Activated CD4-positive, CD25-positive, alpha-beta regulatory T cell treated with anti-CD3 and anti-CD28 coated beads, Interleukin-2, amount 50 U/mL, for 16 hours (primary cell): Measurements from ENCODE around the gene TNK1.

Experiments
- DNase-seq: peaks from one replicate; pipeline ENCODE4 v3.0.0-alpha.2; 2020; ENCODE audit warnings: low read depth, low spot score

The TNK1 gene

GRCh38 chr17:7391307-7391706, 10.4 kb downstream of the TNK1 start:
- no peak for DNase-seq

DNA sequence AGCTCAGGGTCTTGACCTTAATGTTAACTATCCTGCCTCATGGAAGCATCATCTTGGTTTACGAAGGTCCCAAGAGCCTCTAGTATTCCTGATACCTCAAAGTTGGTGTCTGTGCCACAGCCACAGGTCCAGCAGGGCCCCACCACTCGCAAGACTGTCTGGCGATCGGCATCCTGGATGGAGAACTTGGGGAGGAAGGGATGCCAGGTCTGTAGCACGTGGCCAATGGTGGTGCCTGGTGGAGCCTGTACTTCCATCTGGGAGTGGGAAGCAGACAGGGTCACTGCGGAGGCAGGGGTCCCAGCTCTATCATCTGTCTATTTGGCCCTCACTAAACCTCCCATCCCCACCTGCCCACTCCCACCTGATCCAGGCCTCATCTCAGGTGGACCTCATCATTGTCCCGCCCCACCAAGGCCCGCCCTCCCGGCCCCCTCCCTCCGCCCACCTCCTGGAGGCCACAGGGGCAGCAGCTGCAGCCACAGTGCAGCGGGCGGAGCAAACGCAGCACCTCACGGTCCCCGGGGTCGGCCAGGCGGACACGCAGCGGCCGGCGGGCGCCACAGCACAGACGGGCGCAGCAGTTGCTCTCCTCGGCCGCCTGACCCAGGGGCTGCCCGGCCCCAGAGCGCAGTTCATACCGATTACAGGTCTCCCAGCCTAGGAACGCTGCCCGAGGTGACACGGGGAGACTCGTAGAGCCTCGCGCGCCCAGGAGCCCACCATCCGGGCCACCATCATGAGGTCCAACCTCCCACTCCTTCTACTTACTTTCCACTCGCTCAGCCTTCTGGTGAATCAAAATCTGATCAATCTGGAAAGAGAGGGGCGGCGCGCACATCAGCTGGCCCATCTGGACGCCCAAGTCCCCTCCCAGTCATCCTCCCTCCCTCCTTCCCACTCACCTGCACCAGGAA, 12.1 kb downstream of the TNK1 start:
- no peak for DNase-seq

- DNase-seq, result no peak
Measured at GRCh38 chr17:7393613-7394451, 12.9 kb downstream of the TNK1 start.

- DNase-seq, result peak; percentile 62
Measured at GRCh38 chr17:7394452-7395191, 13.7 kb downstream of the TNK1 start, which contains the start of gene PLSCR3. PLSCR3 (minus strand) TSS chr17:7394525; CDS start chr17:7394110, 415 bp downstream.

GRCh38 chr17:7396147-7396546, 15.3 kb downstream of the TNK1 start:
- no peak for DNase-seq

- no peak for DNase-seq
Measured at GRCh38 chr17:7398612-7399011, 17.7 kb downstream of the TNK1 start.

DNA sequence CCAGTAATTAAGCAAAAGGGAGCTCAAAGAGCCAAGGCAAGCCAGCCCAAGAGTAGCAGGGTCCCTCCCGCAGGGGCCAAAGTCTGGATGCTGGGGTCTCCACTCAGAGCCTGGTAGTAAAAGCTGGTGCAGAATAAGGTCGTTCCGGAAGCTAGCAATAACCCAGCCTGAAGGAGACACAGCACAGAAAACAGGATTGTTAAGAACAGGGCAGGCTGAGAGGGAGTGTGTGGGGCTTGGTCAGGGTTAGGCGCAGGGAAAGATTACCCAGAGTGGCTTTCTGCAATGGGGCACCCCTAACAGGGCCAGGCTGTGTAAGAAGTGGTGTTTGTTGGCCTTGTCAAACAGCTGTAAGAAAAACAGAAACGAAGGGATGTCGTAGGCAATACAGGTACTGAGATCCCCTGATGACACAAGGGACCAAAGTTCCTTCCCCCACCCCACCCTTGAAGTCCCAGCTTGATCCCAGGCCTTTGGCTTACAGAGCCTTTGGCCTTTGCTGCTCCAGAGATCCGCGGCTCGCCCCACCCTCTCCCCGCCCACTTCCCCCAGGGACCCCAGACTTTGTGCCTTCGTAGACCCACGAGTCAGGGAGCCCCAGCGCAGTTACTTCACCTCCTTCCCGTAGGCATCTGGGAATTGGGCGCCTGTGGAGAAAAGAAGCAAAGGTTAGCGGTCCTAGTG, 22.3 kb downstream of the TNK1 start:
- DNase-seq, result no peak

- no peak for DNase-seq
Measured at GRCh38 chr17:7403727-7403976, 22.8 kb downstream of the TNK1 start.

DNA sequence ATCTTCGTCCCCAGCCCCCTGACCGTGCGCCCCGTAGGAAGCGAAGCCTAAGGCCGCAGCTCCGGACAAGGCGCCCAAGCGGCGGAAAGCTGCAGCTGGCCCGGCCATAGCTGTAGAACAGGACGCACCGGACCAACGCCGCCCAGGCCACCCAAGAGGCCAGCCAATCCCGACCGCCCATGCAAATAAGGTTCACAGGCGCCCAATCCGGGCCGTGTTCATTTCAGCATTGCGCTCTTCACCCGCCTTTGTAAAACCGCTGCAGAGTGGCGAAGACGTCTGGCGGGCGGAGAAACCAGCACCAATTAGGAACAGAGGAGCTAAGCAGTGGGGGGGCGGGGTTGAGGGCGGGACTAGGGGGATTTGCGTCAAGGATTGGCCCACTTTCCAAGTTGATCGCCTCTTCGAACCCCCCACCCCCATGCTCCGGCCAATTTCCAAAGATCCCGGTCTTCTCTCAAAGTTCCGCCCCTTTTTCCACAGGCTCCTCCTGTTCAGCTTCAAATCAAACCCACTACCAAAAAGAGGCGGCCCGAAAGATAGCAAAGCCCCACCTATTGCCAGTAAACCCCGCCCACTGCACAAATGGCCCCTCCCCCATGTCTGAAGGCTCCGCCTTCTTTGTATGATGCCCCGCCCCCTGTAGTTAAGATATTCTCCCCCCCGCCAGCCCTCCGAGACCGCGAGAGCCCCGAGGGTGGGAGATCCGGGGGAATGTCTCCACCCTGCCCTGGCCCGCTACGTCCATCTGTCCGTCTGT, 23.3 kb downstream of the TNK1 start, which contains the start of gene TMEM256:
Gene TMEM256, minus strand, starts transcription at position 121 of the 760 bp plus-strand sequence. Its CDS starts 13 bp downstream, at position 108.
- DNase-seq, result peak; percentile 91

DNA sequence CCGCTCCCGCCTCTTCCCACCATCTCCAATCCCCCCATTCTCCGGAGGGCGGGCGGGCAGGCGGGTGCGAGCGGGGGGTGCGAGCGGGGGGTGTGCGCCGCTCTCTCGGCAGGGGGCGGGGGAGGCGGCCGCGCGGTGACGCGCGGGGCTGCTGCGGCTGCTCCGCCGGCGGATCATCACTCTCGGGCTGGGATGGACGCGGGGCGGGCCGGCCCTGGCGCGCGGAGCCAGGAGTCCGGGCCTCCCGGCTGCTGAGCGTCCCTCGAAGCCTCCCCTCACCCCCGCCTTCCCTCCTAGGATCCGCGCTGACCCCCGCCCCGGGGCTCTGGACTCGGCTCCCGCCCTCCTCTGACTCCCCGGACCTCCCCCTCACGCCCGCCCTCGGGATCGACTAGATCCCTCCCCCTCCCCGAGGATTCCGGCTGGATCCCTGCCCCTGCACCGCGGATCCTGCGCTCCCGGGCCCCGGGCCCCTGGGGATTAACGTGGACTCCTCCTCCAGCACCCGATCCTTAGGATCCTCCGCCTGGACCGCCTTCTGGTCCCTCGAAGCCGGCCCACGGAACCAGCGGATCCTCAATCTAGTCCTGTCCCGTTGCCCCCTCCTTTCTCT, 24.0 kb downstream of the TNK1 start:
- peak; percentile 34 for DNase-seq

- DNase-seq, result no peak
Measured at GRCh38 chr17:7405350-7406234, 24.7 kb downstream of the TNK1 start.

DNA sequence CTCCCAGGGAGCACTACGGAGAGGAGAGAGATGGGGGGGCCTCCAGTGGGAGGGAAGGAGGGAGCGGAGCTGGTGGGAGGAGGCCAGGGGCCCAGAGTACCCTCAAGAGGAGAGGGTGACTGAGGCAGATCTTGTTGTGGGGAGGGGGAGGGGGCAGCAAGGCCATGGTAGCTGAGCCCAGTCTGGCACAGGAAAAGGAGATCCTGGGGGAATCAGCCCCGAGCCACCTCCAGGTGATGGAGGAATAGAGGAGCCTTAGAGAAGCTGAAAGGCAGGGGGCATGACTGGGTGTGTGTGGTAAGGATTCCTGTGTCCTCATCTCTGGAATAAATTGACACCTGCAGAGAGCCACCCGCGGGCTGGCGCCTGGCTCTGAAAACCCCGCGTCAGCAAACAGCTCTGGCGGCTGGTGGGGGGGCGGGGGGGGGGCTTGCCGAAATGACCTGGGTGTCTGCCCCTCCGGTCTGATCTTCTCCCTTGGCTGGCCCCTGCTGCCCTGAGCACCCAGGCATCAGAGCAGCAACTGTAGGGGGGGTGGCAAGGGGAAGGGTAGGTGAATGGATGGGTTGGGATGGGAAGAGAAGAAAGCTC, 25.4 kb downstream of the TNK1 start:
- DNase-seq, result no peak

DNA sequence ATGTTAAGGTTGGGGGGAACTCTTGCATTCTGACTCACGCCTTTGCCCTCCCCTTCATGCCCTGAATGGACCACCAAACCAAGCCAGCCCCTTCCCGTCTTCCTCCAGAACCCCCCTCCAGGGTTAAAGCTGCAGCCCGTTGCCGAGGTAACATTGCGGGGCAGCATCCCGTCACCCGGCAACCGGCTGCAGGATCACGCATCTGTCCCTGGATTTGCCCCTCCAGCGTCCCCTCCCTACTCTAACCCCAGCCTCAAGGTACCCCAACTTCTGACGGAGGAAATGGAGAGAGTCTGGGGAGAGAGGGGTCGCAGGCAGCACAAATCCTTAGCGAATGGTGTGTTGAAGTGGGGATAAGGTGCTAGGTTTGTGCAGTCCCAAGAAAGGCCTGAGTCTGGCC, 26.2 kb downstream of the TNK1 start:
- no peak for DNase-seq

DNA sequence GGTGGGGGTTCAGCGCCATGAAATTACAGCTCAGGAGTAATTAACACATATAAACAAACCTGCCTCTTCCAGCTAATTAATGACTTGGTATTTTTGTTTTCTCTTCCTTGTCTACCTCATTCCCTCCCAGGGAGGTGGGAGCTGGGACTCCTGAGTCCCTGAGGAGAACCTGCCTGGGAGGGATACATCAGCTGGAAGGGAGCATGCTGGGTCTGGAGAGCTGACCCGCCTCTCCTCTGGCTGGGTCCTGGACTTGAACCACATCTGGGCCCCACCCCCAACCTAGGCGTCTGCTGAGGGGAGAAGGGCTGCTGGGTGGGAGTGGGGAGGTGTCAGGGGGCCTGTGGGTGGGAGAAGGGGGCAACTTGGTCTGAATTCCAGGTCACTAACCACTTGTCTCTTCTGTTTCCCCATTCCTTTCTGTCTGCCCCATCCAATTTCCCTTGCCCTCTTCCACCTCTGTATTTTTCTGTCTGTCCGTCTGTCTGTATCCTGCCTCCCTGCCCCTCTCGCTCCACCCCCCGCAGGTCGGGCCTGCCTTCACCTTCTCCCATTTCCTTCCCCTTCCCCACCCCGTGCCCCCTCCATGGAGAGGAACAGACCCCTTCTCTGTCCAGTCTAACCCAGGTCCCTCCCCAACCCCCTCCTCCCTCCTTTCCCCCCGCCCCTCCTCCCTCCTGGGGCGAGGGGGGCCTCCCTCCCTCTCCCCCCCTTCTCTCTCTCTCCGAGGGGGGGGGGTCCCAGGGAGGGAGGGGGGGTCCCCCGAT, 26.8 kb downstream of the TNK1 start, which contains the start of gene NLGN2:
Gene NLGN2, plus strand, starts transcription at position 361 of the 767 bp plus-strand sequence. CDS start 411 bp downstream, outside the sequence.
- DNase-seq, result no peak

DNA sequence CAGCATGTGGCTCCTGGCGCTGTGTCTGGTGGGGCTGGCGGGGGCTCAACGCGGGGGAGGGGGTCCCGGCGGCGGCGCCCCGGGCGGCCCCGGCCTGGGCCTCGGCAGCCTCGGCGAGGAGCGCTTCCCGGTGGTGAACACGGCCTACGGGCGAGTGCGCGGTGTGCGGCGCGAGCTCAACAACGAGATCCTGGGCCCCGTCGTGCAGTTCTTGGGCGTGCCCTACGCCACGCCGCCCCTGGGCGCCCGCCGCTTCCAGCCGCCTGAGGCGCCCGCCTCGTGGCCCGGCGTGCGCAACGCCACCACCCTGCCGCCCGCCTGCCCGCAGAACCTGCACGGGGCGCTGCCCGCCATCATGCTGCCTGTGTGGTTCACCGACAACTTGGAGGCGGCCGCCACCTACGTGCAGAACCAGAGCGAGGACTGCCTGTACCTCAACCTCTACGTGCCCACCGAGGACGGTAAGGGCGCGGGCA, 27.4 kb downstream of the TNK1 start:
- DNase-seq, result no peak

DNA sequence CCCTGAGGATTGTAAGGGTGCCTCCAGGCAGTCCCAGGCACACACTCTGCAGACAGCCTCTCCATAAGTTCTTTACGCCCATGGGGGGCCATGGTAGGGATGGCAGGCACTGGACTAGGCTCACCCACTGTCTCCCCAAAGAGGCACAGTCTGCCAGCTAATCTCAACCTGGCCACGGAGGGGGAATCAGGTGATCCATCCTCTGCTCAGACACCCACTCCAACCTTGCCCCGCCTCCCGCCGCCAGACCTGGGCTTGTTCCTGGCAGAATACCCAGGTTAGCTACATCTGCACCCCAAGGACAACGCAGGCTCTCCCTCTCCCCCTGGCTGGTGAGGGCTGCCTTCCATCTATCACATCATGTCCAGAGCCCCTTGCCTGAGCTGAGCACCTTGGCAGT, 28.0 kb downstream of the TNK1 start:
- no peak for DNase-seq

DNA sequence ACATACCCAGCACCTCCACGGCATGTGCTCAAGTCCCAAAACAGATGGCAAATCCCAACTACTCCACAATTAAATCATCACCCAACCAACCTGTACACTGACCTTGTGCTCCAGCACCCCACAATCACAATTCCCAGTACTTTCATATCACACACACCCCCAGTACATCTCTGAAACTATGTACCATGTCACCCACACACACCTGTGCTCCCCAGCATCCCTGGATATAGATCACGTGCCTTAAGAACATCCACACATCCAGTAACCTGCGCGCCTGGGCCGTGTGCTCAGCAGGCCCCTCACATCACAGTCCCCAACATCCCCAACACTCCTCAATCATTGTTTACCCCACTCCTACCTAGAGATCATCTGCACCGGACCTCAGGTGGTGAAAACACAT, 28.8 kb downstream of the TNK1 start:
- DNase-seq, result no peak
